Naive thymus-derived CD8-positive, alpha-beta T cell (primary cell): ENCODE results near the gene PSG3. TPM values are rescaled to one million over a fixed set of nuclear protein-coding genes. Genes with fewer than 3 reads are reported as not detected.
"Not testable (repeated sequence)": the region's sequence is repeated elsewhere in the genome, so short reads cannot be mapped to it uniquely, and the experiment has no call there.

Experiments used
- ATAC-seq, 2 donors: fragments of 150-1000 bp; cut with Tn5 transposase in 1 of 2; sonication (Bioruptor Pico), chemical (Tn5 transposase) in 1 of 2; 1 replicate in 1 of 2; 2 replicates in 1 of 2; pipeline ENCODE4 v1.10.0; 2021; ENCODE audit warnings: mild to moderate bottlenecking in 2 of 2, moderate library complexity in 2 of 2
- POLR2A ChIA-PET: fragments of 350-600 bp; sonication (Branson Sonifier 250); formaldehyde crosslinking; loops from one replicate; lab custom pipeline; 2021; ENCODE audit warnings: antibody characterized with exemption; lab: Charles Lee
- DNase-seq, 10 donors: peaks; one replicate each; pipeline versions ENCODE4 v3.0.0 to v3.0.0-alpha.2; 2020 to 2022
- H3K27ac Mint-ChIP-seq, 10 donors: one replicate each; pipeline ENCODE4 v1.8.0; 2020 to 2022; ENCODE audit warnings: mild to moderate bottlenecking in 10 of 10, mixed read lengths in 10 of 10, moderate library complexity in 4 of 10, inconsistent platforms in 1 of 10
- H3K27me3 Mint-ChIP-seq, 5 donors: one replicate each; pipeline ENCODE4 v1.8.0; 2021 to 2022; ENCODE audit warnings: mixed read lengths in 5 of 5
- H3K36me3 Mint-ChIP-seq, 3 donors: one replicate each; pipeline ENCODE4 v1.8.0; 2020 to 2022; ENCODE audit warnings: mixed read lengths in 3 of 3, mild to moderate bottlenecking in 2 of 3, inconsistent platforms in 1 of 3
- H3K4me1 Mint-ChIP-seq, 4 donors: one replicate each; pipeline ENCODE4 v1.8.0; 2021 to 2022; ENCODE audit warnings: mixed read lengths in 4 of 4
- H3K4me3 Mint-ChIP-seq, 10 donors: one replicate each; pipeline ENCODE4 v1.8.0; 2020 to 2022; ENCODE audit warnings: mild to moderate bottlenecking in 10 of 10, mixed read lengths in 10 of 10, moderate library complexity in 6 of 10, inconsistent platforms in 1 of 10
- H3K9me3 Mint-ChIP-seq, 9 donors: one replicate each; pipeline ENCODE4 v1.8.0; 2020 to 2022; ENCODE audit warnings: mixed read lengths in 9 of 9, mild to moderate bottlenecking in 3 of 9, inconsistent platforms in 1 of 9, moderate library complexity in 1 of 9
- polyA plus RNA-seq, 3 donors: library from polyadenylated mRNA; unstranded; fragments of 300-500 nt; fragmentation: Illumina TruSeq; gene quantifications; one replicate each; pipeline ENCODE4 v1.2.3, GENCODE V29; 2021
- total RNA-seq, 8 experiments: library from RNA in 2 of 8; stranded (reverse) in 2 of 8; gene quantifications; one replicate each; pipeline ENCODE4 v1.2.3 and lab custom pipeline; 2021 to 2026

Gene PSG3
- total and polyA plus RNA-seq, 5 experiments from 2014 or later = not detected

DNA sequence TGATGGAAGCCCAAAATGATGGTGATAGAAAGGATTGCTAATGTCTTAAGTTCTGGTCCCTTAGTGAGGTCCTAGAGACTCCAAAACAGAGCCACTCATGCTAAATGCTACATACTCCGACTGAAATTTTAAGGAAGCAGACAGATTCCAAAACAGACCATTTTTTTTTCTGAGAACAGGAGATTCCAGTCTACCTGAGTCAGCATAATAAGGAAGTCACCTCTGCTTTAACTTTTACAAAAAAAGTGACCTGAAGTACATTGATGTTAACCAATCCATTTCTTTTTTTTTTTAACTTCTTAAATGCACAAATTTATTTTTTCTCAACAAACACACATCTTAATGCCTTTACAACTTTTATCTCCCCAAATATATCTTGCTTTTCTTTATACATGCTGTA, 65.7 kb downstream of the PSG3 start:
- H3K4me3 Mint-ChIP-seq, DNase-seq, POLR2A ChIA-PET, H3K4me1 Mint-ChIP-seq, ATAC-seq, H3K27me3 Mint-ChIP-seq, H3K27ac Mint-ChIP-seq: not testable (repeated sequence)
- Mint-ChIP-seq H3K9me3 (peaks cover 0 to 36% (median 27%) of the 10 kb centered on the region in 9 donors), H3K36me3 (peaks cover 0 to 14% (median 0%) of the 10 kb centered on the region in 3 donors)

Other genes with a start within 250 kb of the PSG3 start
- gene CEACAM1, start 212.0 kb downstream of the PSG3 start, total RNA-seq = 1 to 10 TPM; 1.3 to 1.6 TPM
- 1 to 10 TPM; 1.3 to 2.2 (median 1.4) TPM for gene CEACAM1, start 212.0 kb downstream of the PSG3 start, polyA plus RNA-seq
- gene CEACAM8, start 145.6 kb downstream of the PSG3 start, total RNA-seq = not detected
- not detected for gene CEACAM8, start 145.6 kb downstream of the PSG3 start, polyA plus RNA-seq
- not detected for gene PSG8, start 25.2 kb upstream of the PSG3 start, total RNA-seq
- gene PSG8, start 25.2 kb upstream of the PSG3 start, polyA plus RNA-seq = not detected
- gene PSG1, start 139.2 kb upstream of the PSG3 start, total RNA-seq = not detected
- gene PSG1, start 139.2 kb upstream of the PSG3 start, polyA plus RNA-seq = not detected
- not detected for gene PSG6, start 177.4 kb upstream of the PSG3 start, total RNA-seq
- gene PSG6, start 177.4 kb upstream of the PSG3 start, polyA plus RNA-seq = not detected
- gene PSG7, start 196.7 kb upstream of the PSG3 start, total RNA-seq = not detected
- gene PSG7, start 196.7 kb upstream of the PSG3 start, polyA plus RNA-seq = not detected